Thoracic aorta (tissue), 2 donors: ENCODE measurements around the gene SIX1. TPM values are rescaled to one million over a fixed set of nuclear protein-coding genes. Genes with fewer than 3 reads are reported as not detected.

Source experiments
- ATAC-seq: fragments of 150-250 bp; one replicate; pipeline ENCODE4 v1.8.0; 2017; ENCODE audit warnings: low read depth; ENCODE audit not compliant: insufficient number of reproducible peaks, low FRiP score
- DNase-seq: peaks from one replicate; pipeline ENCODE4 v3.0.0-alpha.2; 2020; ENCODE audit warnings: low spot score
- H3K27ac ChIP-seq, 2 donors: fragments of 200-600 bp; sonication (generic); 1 replicate in 1 of 2; 2 replicates in 1 of 2; pipeline ENCODE4 v1.5.1; 2016; ENCODE audit warnings: mild to moderate bottlenecking in 2 of 2, moderate library complexity in 2 of 2
- H3K27me3 ChIP-seq: fragments of 200-600 bp; sonication (generic); replicated peaks from 2 replicates; pipeline ENCODE4 v1.6.0; 2016; ENCODE audit warnings: mild to moderate bottlenecking; ENCODE audit not compliant: insufficient read depth
- H3K36me3 ChIP-seq: fragments of 200-600 bp; sonication (generic); one replicate; pipeline ENCODE4 v1.5.1; 2016
- H3K4me1 ChIP-seq, 2 donors: fragments of 200-600 bp; sonication (generic); 1 replicate in 1 of 2; 2 replicates in 1 of 2; pipeline versions ENCODE4 v1.5.1 to v1.6.0; 2016; ENCODE audit warnings: low read depth in 2 of 2, mild to moderate bottlenecking in 1 of 2; ENCODE audit not compliant: control insufficient read depth in 1 of 2
- H3K4me3 ChIP-seq: fragments of 200-600 bp; sonication (generic); 2 replicates; pipeline ENCODE4 v1.5.1; 2016; ENCODE audit warnings: mild to moderate bottlenecking
- H3K9me3 ChIP-seq: fragments of 200-600 bp; sonication (generic); 2 replicates; pipeline ENCODE4 v1.5.1; 2016
- total RNA-seq, 2 donors: library from RNA; depleted of rRNA; stranded (reverse); fragments of >200 nt; gene quantifications; one replicate each; pipeline versions ENCODE4 v1.1.0 to v1.2.3, GENCODE V29; 2016
- TF ChIP-seq, protein P1 (sequence below): fragments of 200-600 bp; sonication (generic); IDR thresholded peaks from one replicate; pipeline ENCODE4 v1.5.1; 2019; ENCODE audit warnings: antibody characterized with exemption

SIX1 gene
- total RNA-seq, 2 donors from 2014 or later, result 2.6 to 5.1 TPM

DNA sequence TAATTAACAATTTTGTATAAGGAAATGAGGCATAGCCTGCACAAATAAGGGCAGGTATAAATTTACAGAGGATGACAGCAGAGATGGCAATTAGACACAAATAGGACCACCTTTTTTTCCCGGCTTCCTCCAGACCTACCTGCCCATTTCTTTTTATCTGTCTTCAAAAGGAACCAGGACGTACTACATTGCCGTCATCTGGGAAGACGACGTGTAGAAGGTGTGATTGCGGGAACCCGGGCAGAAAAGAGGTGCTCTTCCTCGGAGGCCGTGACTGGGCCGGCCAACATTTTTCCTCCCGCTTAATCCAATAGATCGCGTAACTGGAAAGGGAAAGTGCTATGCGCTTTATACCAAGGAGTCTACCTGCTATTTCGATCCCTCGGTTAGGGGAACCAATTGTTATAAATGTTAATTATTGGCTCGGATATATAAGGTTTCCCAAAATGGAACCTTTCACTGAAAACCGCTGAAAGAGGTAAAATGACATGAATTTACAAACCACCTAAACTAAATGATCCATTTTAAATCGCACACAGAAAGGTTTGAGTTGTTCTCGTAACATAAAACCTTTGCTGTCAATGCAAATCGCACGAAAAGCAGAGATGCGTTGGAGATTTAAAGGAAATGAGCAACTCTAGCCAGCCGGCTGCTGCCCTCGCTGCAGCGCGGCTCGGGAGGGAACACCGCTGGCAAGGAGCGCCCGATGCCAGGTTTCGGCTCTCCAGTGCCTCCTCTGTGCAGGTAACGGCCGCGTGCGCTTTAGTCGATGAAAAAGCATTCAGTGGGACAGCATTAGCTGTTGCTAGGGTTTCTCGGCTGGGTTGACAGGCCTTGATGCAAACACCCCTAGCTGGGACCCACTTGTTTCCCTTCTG lies 2.8 kb upstream of the SIX1 start:
- peaks cover 9% of the 10 kb centered on the region for H3K27me3 ChIP-seq
- TF ChIP-seq, protein P1, sequence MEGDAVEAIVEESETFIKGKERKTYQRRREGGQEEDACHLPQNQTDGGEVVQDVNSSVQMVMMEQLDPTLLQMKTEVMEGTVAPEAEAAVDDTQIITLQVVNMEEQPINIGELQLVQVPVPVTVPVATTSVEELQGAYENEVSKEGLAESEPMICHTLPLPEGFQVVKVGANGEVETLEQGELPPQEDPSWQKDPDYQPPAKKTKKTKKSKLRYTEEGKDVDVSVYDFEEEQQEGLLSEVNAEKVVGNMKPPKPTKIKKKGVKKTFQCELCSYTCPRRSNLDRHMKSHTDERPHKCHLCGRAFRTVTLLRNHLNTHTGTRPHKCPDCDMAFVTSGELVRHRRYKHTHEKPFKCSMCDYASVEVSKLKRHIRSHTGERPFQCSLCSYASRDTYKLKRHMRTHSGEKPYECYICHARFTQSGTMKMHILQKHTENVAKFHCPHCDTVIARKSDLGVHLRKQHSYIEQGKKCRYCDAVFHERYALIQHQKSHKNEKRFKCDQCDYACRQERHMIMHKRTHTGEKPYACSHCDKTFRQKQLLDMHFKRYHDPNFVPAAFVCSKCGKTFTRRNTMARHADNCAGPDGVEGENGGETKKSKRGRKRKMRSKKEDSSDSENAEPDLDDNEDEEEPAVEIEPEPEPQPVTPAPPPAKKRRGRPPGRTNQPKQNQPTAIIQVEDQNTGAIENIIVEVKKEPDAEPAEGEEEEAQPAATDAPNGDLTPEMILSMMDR, result no peak
- peaks cover 15 to 43% of the 10 kb centered on the region in 2 donors for H3K4me1 ChIP-seq
- DNase-seq (no peak), ATAC-seq (no peak)
- no peaks in the 10 kb centered on the region for H3K9me3 ChIP-seq
- H3K36me3 ChIP-seq, result no peaks in the 10 kb centered on the region
- H3K4me3 ChIP-seq, result no peak overlapping the region
- no peak overlapping the region for H3K27ac ChIP-seq

DNA sequence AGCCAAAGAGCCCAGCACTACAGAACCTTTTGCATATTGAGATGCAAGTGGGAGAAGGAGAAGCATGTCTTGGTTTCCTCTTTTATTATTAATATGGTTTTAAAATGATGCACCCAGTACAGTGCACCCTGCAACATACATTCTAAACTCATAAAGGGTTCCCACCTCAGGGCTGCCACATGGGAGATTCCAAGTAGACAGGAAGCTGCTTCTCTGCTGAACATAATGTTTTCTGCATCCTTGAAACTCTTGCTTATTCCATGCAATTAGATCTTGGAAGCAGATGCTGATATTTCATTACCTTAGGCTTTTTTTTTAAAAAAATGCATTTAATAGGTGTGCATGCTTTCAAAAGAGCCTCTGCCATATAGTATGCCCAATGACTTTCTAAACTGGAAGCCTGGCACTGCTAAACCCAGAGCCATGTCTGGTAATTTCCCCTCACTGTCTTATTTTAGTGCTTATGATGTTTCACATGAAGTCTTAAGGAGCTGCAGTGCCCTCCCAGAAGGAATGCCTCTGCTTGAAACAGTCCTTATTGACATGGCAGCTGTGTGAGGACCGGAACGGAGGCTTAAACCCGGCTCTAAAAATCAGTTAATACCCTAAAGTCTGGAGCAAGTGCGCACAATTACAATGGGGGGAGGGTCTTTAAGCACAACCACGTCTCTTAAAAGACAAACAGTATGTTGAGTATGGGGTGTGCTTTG lies 2.0 kb upstream of the SIX1 start:
- H3K27ac ChIP-seq, result no peak overlapping the region
- TF ChIP-seq, protein P1, result no peak
- no peak overlapping the region for H3K4me3 ChIP-seq
- H3K27me3 ChIP-seq, result peaks cover 16% of the 10 kb centered on the region
- no peaks in the 10 kb centered on the region for H3K36me3 ChIP-seq
- DNase-seq (no peak), ATAC-seq (no peak)
- peaks cover 11 to 39% of the 10 kb centered on the region in 2 donors for H3K4me1 ChIP-seq
- H3K9me3 ChIP-seq, result no peaks in the 10 kb centered on the region

DNA sequence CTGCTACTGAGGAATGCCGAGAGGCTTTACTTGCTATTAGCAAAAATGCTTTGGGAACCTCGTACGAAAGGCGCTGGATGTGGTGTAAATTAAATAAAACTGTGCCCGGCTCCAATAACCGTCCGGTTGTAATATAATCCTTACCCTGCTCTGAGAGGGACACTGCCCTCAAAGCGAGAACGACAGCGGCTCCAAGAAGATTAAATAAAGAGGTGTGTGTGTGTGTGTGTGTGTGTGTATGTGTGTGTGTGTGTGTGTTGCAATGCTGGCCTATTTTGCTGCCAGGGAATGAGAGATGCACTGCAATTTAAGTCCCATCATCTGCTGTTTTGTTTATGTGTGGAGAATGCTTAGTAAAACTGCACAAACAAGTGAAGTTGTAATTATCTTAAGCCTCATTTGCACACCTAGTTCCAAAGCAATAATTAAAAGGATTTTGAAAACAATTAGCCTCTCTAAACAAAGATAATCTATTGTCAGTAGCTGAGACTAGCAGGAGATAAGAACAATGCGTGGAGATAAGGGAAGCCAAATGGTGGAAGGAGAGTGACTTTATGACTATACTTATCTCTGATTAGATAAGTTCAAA lies 1.2 kb upstream of the SIX1 start:
- no peaks in the 10 kb centered on the region for H3K36me3 ChIP-seq
- ATAC-seq (no peak), DNase-seq (no peak)
- peak overlapping the region; percentile 78 for H3K4me3 ChIP-seq
- H3K27me3 ChIP-seq, result peaks cover 24% of the 10 kb centered on the region
- no peak overlapping the region for H3K27ac ChIP-seq
- no peaks in the 10 kb centered on the region for H3K9me3 ChIP-seq
- H3K4me1 ChIP-seq, result peaks cover 11 to 39% of the 10 kb centered on the region in 2 donors
- TF ChIP-seq, protein P1, result no peak

DNA sequence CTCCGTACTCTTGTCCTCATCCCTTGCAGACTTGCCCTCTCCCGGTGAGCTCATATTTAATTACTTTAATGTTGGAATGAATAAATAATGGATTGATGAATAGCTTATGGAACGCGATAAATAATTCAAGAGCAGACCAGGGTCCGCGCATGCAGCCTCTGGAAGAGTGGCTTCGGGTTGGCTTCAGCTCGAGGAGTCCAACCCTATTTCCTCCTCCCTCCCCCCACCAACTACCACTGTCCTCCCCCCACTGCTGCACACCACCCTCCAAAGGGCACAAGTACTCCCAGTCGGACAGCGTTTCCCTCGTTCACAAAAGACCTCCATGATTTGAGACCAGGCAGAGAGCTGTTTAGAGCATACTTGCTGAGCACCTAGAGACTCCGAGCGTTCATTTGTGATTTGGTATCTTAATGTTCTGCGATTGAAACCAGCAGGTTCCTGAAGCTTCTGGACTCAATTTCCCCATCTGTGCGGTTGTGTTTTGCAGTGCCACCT lies 647 bp upstream of the SIX1 start:
- no peak overlapping the region for H3K27ac ChIP-seq
- no peaks in the 10 kb centered on the region for H3K9me3 ChIP-seq
- peaks cover 11 to 39% of the 10 kb centered on the region in 2 donors for H3K4me1 ChIP-seq
- H3K4me3 ChIP-seq, result peak overlapping the region; percentile 78
- peaks cover 29% of the 10 kb centered on the region for H3K27me3 ChIP-seq
- no peak for ATAC-seq
- no peak for DNase-seq
- no peaks in the 10 kb centered on the region for H3K36me3 ChIP-seq
- TF ChIP-seq, protein P1, result no peak
